Stomach smooth muscle (tissue), 2 donors: ENCODE results near the gene SLC44A2.
"Not testable (repeated sequence)": the region's sequence is repeated elsewhere in the genome, so short reads cannot be mapped to it uniquely, and the experiment has no call there.

ENCODE experiments used
- H3K27ac ChIP-seq: one replicate; pipeline ENCODE4 v1.7.0; 2013; ENCODE audit warnings: mild to moderate bottlenecking, low read length, inconsistent platforms
- H3K27me3 ChIP-seq, 2 donors: one replicate each; pipeline ENCODE4 v1.7.0; 2013; ENCODE audit warnings: low read length in 2 of 2; ENCODE audit not compliant: insufficient read depth in 2 of 2, control insufficient read depth in 1 of 2
- H3K36me3 ChIP-seq, 2 donors: one replicate each; pipeline ENCODE4 v1.7.0; 2013; ENCODE audit warnings: low read length in 2 of 2; ENCODE audit not compliant: control insufficient read depth in 2 of 2, insufficient read depth in 2 of 2
- H3K4me1 ChIP-seq: one replicate; pipeline ENCODE4 v1.7.0; 2013; ENCODE audit warnings: low read length; ENCODE audit not compliant: control insufficient read depth, insufficient read depth
- H3K4me3 ChIP-seq, 2 donors: one replicate each; pipeline ENCODE4 v1.7.0; 2013; ENCODE audit warnings: low read length in 2 of 2
- H3K9ac ChIP-seq, 2 donors: one replicate each; pipeline ENCODE4 v1.7.0; 2013; ENCODE audit warnings: low read length in 2 of 2, mild to moderate bottlenecking in 1 of 2
- H3K9me3 ChIP-seq, 2 donors: one replicate each; pipeline ENCODE4 v1.7.0; 2013; ENCODE audit warnings: low read length in 2 of 2; ENCODE audit not compliant: control insufficient read depth in 2 of 2
- donor health status: healthy.
- donor health status: Pancreatic carcinoma.

The SLC44A2 gene

GRCh38 chr19:10651851-10652250, 26.5 kb downstream of the SLC44A2 start:
- Histone ChIP-seq H3K4me1 (peaks cover 26% of the 10 kb centered on the region), H3K9ac (no peak overlapping the region), H3K36me3 (no peaks in the 10 kb centered on the region), H3K4me3 (no peak overlapping the region), H3K27ac (no peak overlapping the region), H3K9me3 (no peaks in the 10 kb centered on the region), H3K27me3 (no peaks in the 10 kb centered on the region)

GRCh38 chr19:10653482-10653731, 28.1 kb downstream of the SLC44A2 start:
- H3K4me1 ChIP-seq, result peaks cover 26% of the 10 kb centered on the region
- no peaks in the 10 kb centered on the region for H3K27me3 ChIP-seq
- peak overlapping the region; percentile 99 for H3K27ac ChIP-seq
- peak overlapping the region; percentile 98 to 100 for H3K9ac ChIP-seq
- H3K4me3 ChIP-seq, result peak overlapping the region; percentile 84 to 98
- H3K36me3 ChIP-seq, result no peaks in the 10 kb centered on the region
- no peaks in the 10 kb centered on the region for H3K9me3 ChIP-seq

GRCh38 chr19:10653732-10654609, 28.6 kb downstream of the SLC44A2 start, which contains the start of gene ILF3:
TSS of gene ILF3 (plus strand) at chr19:10654346. CDS start at chr19:10670606, 16,260 bp downstream.
- Histone ChIP-seq H3K27ac (peak within 1 kb of the TSS; percentile 99), H3K27me3 (no peaks in the 10 kb centered on the region), H3K9me3 (no peaks in the 10 kb centered on the region), H3K36me3 (no peaks in the 10 kb centered on the region), H3K4me1 (peaks cover 27% of the 10 kb centered on the region), H3K4me3 (peak within 1 kb of the TSS; percentile 84 to 98), H3K9ac (peak within 1 kb of the TSS; percentile 98 to 100)

GRCh38 chr19:10654610-10655456, 29.5 kb downstream of the SLC44A2 start:
- peak overlapping the region; percentile 99 for H3K27ac ChIP-seq
- H3K9ac ChIP-seq, result peak overlapping the region; percentile 64 to 84
- no peaks in the 10 kb centered on the region for H3K36me3 ChIP-seq
- H3K27me3 ChIP-seq, result no peaks in the 10 kb centered on the region
- H3K4me3 ChIP-seq, result peak overlapping the region; percentile 70 to 80
- H3K4me1 ChIP-seq, result peaks cover 29% of the 10 kb centered on the region
- no peaks in the 10 kb centered on the region for H3K9me3 ChIP-seq

GRCh38 chr19:10655457-10656312, 30.3 kb downstream of the SLC44A2 start:
- Histone ChIP-seq H3K27me3 (no peaks in the 10 kb centered on the region), H3K4me3 (peak overlapping the region; percentile 70 to 80), H3K9ac (peak overlapping the region; percentile 64 to 84), H3K36me3 (no peaks in the 10 kb centered on the region), H3K9me3 (no peaks in the 10 kb centered on the region), H3K4me1 (peaks cover 29% of the 10 kb centered on the region), H3K27ac (peak overlapping the region; percentile 49)

- H3K36me3 ChIP-seq, result peaks cover 0 to 7% of the 10 kb centered on the region in 2 donors
- H3K27me3 ChIP-seq, result no peaks in the 10 kb centered on the region
- H3K9ac ChIP-seq, result no peak overlapping the region
- no peak overlapping the region for H3K27ac ChIP-seq
- H3K9me3 ChIP-seq, result no peaks in the 10 kb centered on the region
- H3K4me1 ChIP-seq, result peaks cover 27% of the 10 kb centered on the region
- H3K4me3 ChIP-seq, result no peak overlapping the region
These were observed 35.0 kb downstream of the SLC44A2 start for GRCh38 chr19:10660346-10660745.

- H3K4me1 ChIP-seq, result peaks cover 18% of the 10 kb centered on the region
These were observed 36.6 kb downstream of the SLC44A2 start for GRCh38 chr19:10661946-10662345.

GRCh38 chr19:10662384-10663251, 37.3 kb downstream of the SLC44A2 start:
- Histone ChIP-seq H3K36me3 (peaks cover 0 to 8% of the 10 kb centered on the region in 2 donors), H3K27ac (no peak overlapping the region), H3K4me3 (no peak overlapping the region), H3K4me1 (peaks cover 18% of the 10 kb centered on the region), H3K9ac (no peak overlapping the region), H3K27me3 (no peaks in the 10 kb centered on the region), H3K9me3 (no peaks in the 10 kb centered on the region)

More at GRCh38 chr19:10661946-10662345, 36.6 kb downstream of the SLC44A2 start:
- H3K9ac ChIP-seq, result peak overlapping the region in 1 of 2 donors; percentile 13
- no peaks in the 10 kb centered on the region for H3K27me3 ChIP-seq
- H3K27ac ChIP-seq, result no peak overlapping the region
- no peaks in the 10 kb centered on the region for H3K9me3 ChIP-seq
- no peak overlapping the region for H3K4me3 ChIP-seq
- peaks cover 0 to 7% of the 10 kb centered on the region in 2 donors for H3K36me3 ChIP-seq

- not testable (repeated sequence) for H3K4me3 ChIP-seq, H3K27ac ChIP-seq, H3K9ac ChIP-seq, H3K9me3 ChIP-seq, H3K27me3 ChIP-seq
- Histone ChIP-seq H3K36me3 (peaks cover 0 to 13% of the 10 kb centered on the region in 2 donors), H3K4me1 (peaks cover 18% of the 10 kb centered on the region)
These were observed 37.9 kb downstream of the SLC44A2 start for GRCh38 chr19:10663252-10663563.
